OCI-M2 (cell line): ENCODE measurements around the gene KRTAP13-3.
A peak's percentile ranks its signal among the peaks of the same experiment; 100 is the strongest.

ENCODE experiments used
- DNase-seq: peaks from one replicate; lab custom pipeline; 2025; ENCODE audit not compliant: unreplicated experiment; lab: John Stamatoyannopoulos, UW

The KRTAP13-3 gene

DNA sequence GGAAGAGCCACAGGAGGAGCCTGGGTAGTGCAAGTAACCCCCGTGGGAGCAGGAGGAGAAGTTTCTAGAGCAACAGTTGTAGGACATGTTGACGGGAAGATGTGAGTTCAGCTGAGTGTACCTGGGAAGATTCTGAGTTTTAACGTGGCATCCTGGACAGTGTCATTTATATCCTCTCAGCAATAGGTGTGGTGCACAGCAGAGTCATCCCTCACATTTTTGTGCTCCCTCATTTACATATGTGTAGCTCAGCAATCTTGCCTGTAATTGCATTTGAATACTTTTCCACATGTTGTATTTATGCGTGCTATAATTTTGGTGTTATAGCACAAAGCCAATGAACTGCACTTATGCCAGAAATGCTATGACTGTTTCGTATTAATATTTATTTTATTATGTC lies at the start of gene KRTAP13-3:
Gene KRTAP13-3, minus strand, starts transcription at position 101 of the 400 bp plus-strand sequence. Its CDS starts 14 bp downstream, at position 87.
- DNase-seq = no peak

GRCh38 chr21:30468900-30469714 lies 43.4 kb upstream of the KRTAP13-3 start:
- DNase-seq = no peak

GRCh38 chr21:30463713-30464112 lies 38.0 kb upstream of the KRTAP13-3 start:
- no peak for DNase-seq

- no peak for DNase-seq
Measured at GRCh38 chr21:30448514-30448913, 22.8 kb upstream of the KRTAP13-3 start.

GRCh38 chr21:30447056-30447455 lies 21.3 kb upstream of the KRTAP13-3 start:
- DNase-seq = no peak

GRCh38 chr21:30444204-30444603 lies 18.5 kb upstream of the KRTAP13-3 start:
- DNase-seq = no peak

DNA sequence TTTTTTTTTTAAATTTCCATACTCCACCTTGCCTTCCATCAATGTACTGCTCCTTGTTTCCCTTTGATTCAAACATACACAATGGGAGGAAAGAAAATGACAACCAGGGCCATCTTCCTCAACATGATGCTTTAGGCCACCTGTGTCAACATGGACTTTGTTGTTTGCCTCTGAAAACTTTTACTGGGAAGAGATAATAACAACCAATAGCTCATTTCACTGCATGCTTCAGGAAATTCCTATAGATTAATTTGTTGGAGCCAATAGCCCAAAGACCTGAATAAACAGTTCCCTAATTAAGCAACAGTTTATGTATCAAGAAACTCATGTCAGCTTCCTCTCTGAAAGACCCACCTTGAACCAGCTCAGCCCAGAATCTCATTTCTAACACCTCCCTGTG lies 17.5 kb upstream of the KRTAP13-3 start:
- DNase-seq = no peak

DNA sequence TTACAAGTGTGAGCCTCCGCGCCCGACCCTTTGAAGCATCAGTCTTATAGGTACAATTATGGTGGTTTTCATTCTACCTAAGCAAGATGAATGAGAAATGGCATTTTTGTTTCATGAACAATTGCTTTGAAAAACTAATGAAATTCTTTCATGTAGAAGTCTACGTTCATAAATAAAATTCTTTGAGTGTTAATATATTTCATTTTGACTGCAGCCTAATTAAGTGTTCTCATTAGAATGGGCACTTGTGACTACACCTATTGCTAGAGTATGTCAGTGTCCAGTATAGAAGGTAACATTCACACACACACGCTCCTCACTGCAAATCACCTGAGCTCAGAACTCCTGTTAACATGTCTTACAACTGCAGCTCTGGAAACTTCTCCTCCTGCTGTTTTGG lies 14.2 kb upstream of the KRTAP13-3 start, which contains the start of gene KRTAP15-1:
Gene KRTAP15-1, plus strand, starts transcription at position 301 of the 400 bp plus-strand sequence. Its CDS starts 53 bp downstream, at position 354.
- no peak for DNase-seq

GRCh38 chr21:30437010-30437565 lies 11.4 kb upstream of the KRTAP13-3 start:
- no peak for DNase-seq

DNA sequence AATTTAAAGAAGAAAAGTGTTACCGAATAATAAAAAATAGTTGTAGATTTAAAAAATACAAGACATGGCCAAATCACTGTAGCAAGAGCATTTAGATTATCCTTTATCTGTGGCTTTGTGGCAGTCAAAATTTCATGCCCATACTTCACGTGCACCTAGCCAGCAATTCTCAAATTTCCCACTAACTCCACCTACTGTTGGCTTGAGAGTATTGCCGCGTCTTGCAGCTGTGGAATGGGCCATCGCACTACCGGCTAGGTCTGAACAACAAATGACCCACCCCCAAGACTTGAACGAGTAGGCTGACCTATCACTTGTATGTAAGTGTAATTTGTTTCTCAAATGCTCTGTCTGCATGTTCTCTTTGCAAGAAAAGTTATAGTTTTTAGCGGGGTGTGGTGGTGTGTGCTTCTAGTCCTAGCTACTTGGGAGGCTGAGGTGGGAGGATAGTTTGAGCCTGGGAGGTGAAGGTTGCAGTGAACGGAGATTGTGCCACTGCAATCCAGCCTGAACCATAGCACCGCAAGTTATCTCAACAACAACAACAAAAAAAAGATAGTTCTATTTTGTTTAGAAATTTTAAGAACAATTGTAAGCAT lies 8.4 kb upstream of the KRTAP13-3 start:
- DNase-seq = peak; percentile 11

DNA sequence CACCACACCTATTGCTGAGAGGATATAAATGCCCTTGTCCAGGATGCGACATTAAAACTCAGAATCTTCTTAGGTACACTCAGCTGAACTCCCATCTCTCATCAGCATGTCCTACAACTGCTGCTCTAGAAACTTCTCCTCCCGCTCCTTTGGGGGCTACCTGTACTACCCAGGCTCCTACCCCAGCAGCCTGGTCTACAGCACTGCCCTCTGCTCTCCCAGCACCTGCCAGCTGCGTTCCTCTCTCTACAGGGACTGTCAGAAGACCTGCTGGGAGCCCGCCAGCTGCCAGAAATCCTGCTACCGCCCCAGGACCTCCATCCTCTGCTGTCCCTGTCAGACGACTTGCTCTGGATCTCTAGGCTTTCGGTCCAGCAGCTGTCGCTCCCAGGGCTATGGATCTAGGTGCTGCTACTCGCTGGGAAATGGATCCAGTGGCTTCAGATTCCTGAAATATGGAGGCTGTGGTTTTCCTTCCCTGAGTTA lies 4.5 kb upstream of the KRTAP13-3 start, which contains the start of gene KRTAP13-4:
Gene KRTAP13-4, plus strand, starts transcription at position 51 of the 486 bp plus-strand sequence. Its CDS starts 56 bp downstream, at position 107.
- no peak for DNase-seq

DNA sequence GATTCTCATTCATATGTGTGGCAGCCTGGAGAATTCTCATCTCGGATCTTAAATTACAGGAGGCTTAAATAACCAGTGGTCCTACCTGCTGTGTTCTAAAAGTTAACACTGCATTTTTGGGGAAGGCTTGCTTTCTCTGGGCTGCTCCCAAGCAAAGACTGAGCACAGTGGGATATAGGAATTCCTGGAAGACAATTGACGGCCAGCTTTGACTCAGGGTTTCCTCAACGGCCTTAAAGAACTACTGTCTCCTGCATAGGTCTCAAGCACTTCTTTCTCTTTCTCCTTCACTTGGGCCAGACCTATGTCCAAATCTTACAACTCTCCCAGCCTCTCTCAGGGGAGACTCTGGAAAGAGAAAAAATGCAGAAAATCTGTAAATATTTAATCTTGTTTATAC lies 1.0 kb upstream of the KRTAP13-3 start:
- DNase-seq = no peak

GRCh38 chr21:30415993-30416392 lies 9.7 kb downstream of the KRTAP13-3 start:
- no peak for DNase-seq

DNA sequence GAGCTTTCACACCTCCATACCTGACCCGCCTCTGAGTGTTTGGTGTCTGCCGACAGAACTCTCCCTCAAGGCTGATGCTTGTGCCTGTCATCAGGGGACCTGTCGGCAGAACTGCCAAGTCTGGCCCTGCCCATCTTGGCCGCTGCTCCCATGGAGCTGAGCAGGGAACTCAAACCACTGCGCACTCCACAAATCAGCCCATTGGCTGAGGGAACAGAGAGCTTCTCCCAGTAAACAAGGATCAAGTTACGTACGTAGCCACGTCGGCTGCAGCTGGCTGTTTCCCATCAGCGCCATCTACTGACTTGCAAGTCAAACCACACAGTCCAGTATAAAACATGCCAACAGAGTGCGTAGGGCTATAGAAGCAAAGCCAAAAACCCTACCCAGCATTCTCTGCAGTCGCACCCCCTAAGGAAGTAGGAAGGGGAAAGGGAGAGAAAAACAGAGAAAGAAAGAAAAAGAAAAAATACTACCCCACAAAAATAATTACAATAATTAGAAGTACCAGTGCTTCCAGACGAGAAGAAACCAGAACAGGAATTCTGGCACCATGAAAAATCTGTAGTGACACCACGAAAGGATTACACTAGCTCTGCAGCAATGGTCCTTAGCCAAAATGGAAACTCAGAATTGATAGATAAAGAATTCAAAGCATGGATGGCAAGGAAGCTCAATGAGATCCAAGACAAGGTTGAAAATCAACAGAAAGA lies 16.8 kb downstream of the KRTAP13-3 start:
- DNase-seq = no peak

- no peak for DNase-seq
Measured at GRCh38 chr21:30395731-30396130, 30.0 kb downstream of the KRTAP13-3 start, which contains the start of gene KRTAP13-1. KRTAP13-1 (plus strand) TSS chr21:30396031; CDS start chr21:30396087, 56 bp downstream.

DNA sequence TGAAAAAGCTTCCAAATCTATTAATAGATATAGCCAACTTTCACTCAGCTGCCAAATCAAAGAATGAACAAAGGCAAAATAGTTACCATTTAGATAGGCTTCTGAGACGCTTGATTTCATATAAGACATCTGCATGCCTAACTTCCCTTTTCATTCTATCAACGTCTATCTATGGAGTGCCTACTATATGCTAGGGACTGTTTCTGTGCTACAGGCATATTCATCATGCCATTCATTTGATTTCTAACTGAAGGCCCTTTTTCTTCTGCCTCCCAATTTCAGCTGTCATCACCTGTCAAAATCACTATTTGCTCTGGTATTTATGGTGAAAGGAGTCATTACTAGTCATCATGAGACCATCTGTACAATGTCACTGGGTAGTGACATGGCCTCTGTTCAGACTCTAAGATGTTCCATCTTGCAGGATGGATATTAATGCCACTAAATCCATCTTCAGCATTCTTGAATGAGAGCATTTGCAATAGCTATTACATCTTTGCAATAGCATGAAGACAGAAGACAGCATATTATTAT lies 34.2 kb downstream of the KRTAP13-3 start:
- no peak for DNase-seq

- DNase-seq = no peak
Measured at GRCh38 chr21:30382201-30382600, 43.5 kb downstream of the KRTAP13-3 start.
